ENCODE results near the gene GRID2. TPM values are rescaled to one million over a fixed set of nuclear protein-coding genes. Genes with fewer than 3 reads are reported as not detected.

Gene GRID2
- total and polyA plus RNA-seq, 2 donors from 2014 or later: 0.19 TPM; not detected in 1

DNA sequence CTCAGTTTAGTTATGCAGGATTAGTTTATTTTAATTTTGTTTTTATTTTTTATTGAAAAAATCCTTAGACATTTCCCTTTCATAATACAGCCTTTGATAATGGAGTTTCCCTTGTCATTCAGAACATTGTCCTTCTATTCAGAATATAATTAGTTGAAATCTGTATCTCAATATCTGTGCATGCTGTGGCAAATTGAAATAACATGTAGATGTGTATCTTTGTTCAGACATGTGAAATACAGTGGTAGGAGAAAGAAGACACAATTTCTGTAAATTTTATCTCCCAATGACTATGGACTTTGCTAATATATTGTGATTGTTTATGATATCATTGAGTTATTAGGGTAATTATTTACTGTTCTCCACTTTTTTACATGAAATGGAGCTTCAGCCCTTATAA, 353.9 kb downstream of the GRID2 start:
- Histone ChIP-seq H3K9ac (ENCODE audit: low read length in 3 of 3) (no peak overlapping the region), H3K27ac (ENCODE audit: low read depth in 2 of 2, low read length in 2 of 2) (no peak overlapping the region), H3K4me1 (ENCODE audit: control insufficient read depth in 2 of 3, insufficient read depth in 2 of 3, low read depth in 1 of 3, low read length in 3 of 3) (no peaks in the 10 kb centered on the region), H3K27me3 (ENCODE audit: control insufficient read depth, insufficient read depth, low read length) (no peaks in the 10 kb centered on the region), H3K9me3 (ENCODE audit: control insufficient read depth in 2 of 3, insufficient read depth in 1 of 3, low read length in 3 of 3) (no peaks in the 10 kb centered on the region), H3K36me3 (ENCODE audit: control insufficient read depth in 2 of 3, insufficient read depth in 3 of 3, low read length in 3 of 3) (no peaks in the 10 kb centered on the region), H3K4me3 (ENCODE audit: low read length in 3 of 3) (no peak overlapping the region)
- TF ChIP-seq CTCF (IDR thresholded peaks at IDR 0.05; ENCODE audit: borderline replicate concordance, extremely low read depth, insufficient read depth): no peak
- FAIRE-seq (no peak), DNase-seq (no peak)
- intact Hi-C loops (cut with DNase I): no loop called here

DNA sequence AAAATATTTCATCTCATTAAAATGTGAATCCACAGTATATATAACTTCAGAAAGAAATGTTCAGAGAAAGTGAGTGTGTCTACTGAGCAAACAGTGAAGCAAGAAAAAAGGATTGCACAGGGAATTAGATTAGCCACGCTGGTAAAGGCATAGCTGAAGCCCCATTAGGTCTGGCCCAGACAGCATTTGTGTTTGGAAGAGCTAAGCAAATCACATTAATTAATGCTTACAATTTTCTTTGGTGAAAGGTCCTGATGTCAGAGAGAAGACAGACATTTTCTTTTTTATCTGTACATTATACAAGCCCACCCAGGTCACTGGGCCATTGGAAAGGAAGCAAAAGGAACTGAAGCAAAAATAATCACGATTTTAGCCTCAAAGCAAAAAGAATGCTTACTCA, 354.6 kb downstream of the GRID2 start:
- intact Hi-C loops (cut with DNase I): no loop called here
- no peak for TF ChIP-seq CTCF (IDR thresholded peaks at IDR 0.05; ENCODE audit: borderline replicate concordance, extremely low read depth, insufficient read depth)
- no peaks in the 10 kb centered on the region for H3K27me3 ChIP-seq (ENCODE audit: control insufficient read depth, insufficient read depth, low read length)

DNA sequence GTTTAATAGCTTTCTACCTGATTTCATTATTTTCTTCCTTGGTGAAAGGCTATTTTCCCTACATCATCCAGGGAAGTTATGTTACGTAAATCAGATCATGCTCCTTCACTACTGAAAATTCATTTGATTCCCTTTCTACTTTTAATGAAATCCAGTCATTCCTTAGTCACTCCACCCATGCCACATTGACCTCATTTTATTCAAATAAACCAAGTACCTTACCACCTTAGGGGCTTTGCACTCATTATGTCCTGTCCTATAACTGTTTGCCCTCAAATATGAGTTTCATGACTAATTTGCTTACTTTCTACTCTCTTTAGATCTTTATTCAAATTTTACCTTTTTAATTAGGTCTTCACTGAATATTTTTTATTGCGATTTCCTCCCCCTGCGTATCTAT, 374.0 kb downstream of the GRID2 start:
- Histone ChIP-seq H3K4me3 (ENCODE audit: low read length in 3 of 3) (no peak overlapping the region), H3K27me3 (ENCODE audit: control insufficient read depth, insufficient read depth, low read length) (no peaks in the 10 kb centered on the region), H3K36me3 (ENCODE audit: control insufficient read depth in 2 of 3, insufficient read depth in 3 of 3, low read length in 3 of 3) (no peaks in the 10 kb centered on the region), H3K9me3 (ENCODE audit: control insufficient read depth in 2 of 3, insufficient read depth in 1 of 3, low read length in 3 of 3) (no peaks in the 10 kb centered on the region), H3K4me1 (ENCODE audit: control insufficient read depth in 2 of 3, insufficient read depth in 2 of 3, low read depth in 1 of 3, low read length in 3 of 3) (no peaks in the 10 kb centered on the region), H3K9ac (ENCODE audit: low read length in 3 of 3) (no peak overlapping the region), H3K27ac (ENCODE audit: low read depth in 2 of 2, low read length in 2 of 2) (no peak overlapping the region)
- intact Hi-C loops (cut with DNase I): no loop called here
- DNase-seq (no peak), FAIRE-seq (no peak)
- TF ChIP-seq CTCF (IDR thresholded peaks at IDR 0.05; ENCODE audit: borderline replicate concordance, extremely low read depth, insufficient read depth): no peak

More for the DNA sequence above, 354.6 kb downstream of the GRID2 start:
- no peaks in the 10 kb centered on the region for H3K9me3 ChIP-seq (ENCODE audit: control insufficient read depth in 2 of 3, insufficient read depth in 1 of 3, low read length in 3 of 3)
- FAIRE-seq: no peak
- H3K4me1 ChIP-seq (ENCODE audit: control insufficient read depth in 2 of 3, insufficient read depth in 2 of 3, low read depth in 1 of 3, low read length in 3 of 3): no peaks in the 10 kb centered on the region
- H3K27ac ChIP-seq (ENCODE audit: low read depth in 2 of 2, low read length in 2 of 2): no peak overlapping the region
- H3K9ac ChIP-seq (ENCODE audit: low read length in 3 of 3): no peak overlapping the region
- no peak overlapping the region for H3K4me3 ChIP-seq (ENCODE audit: low read length in 3 of 3)
- H3K36me3 ChIP-seq (ENCODE audit: control insufficient read depth in 2 of 3, insufficient read depth in 3 of 3, low read length in 3 of 3): no peaks in the 10 kb centered on the region
- no peak for DNase-seq

GRCh38 chr4:92678292-92678691, 374.5 kb downstream of the GRID2 start:
- Histone ChIP-seq H3K9me3 (ENCODE audit: control insufficient read depth in 2 of 3, insufficient read depth in 1 of 3, low read length in 3 of 3) (no peaks in the 10 kb centered on the region), H3K4me1 (ENCODE audit: control insufficient read depth in 2 of 3, insufficient read depth in 2 of 3, low read depth in 1 of 3, low read length in 3 of 3) (no peaks in the 10 kb centered on the region), H3K27ac (ENCODE audit: low read depth in 2 of 2, low read length in 2 of 2) (no peak overlapping the region), H3K36me3 (ENCODE audit: control insufficient read depth in 2 of 3, insufficient read depth in 3 of 3, low read length in 3 of 3) (no peaks in the 10 kb centered on the region), H3K27me3 (ENCODE audit: control insufficient read depth, insufficient read depth, low read length) (no peaks in the 10 kb centered on the region), H3K4me3 (ENCODE audit: low read length in 3 of 3) (no peak overlapping the region), H3K9ac (ENCODE audit: low read length in 3 of 3) (no peak overlapping the region)
- FAIRE-seq (no peak), DNase-seq (no peak)
- no peak for TF ChIP-seq CTCF (IDR thresholded peaks at IDR 0.05; ENCODE audit: borderline replicate concordance, extremely low read depth, insufficient read depth)
- intact Hi-C loops (cut with DNase I): no loop called here

Measured in kidney (tissue), 14 donors.